H9 (cell line): Measurements from ENCODE around the gene ARHGAP4. TPM values are rescaled to one million over a fixed set of nuclear protein-coding genes. Genes with fewer than 3 reads are reported as not detected.

Source experiments
- DNase-seq: peaks from one replicate; pipeline ENCODE4 v3.0.0-alpha.2; 2017
- H2AFZ ChIP-seq: one replicate; pipeline ENCODE4 v1.6.1; 2013; ENCODE audit warnings: mild to moderate bottlenecking, low read length, control low read depth, moderate library complexity
- H2AK5ac ChIP-seq: 2 replicates; pipeline ENCODE4 v1.6.1; 2013; ENCODE audit warnings: low read length, control low read depth, mixed read lengths; ENCODE audit not compliant: insufficient read length
- H2BK120ac ChIP-seq: one replicate; pipeline ENCODE4 v1.6.1; 2013; ENCODE audit warnings: low read depth, mild to moderate bottlenecking, low read length, control low read depth, inconsistent platforms; ENCODE audit not compliant: poor library complexity, severe bottlenecking
- H2BK12ac ChIP-seq: 2 replicates; pipeline ENCODE4 v1.6.1; 2013; ENCODE audit warnings: low read length, control low read depth, mixed read lengths, low read depth; ENCODE audit not compliant: insufficient read length
- H2BK15ac ChIP-seq: 2 replicates; pipeline ENCODE4 v1.6.1; 2013; ENCODE audit warnings: low read depth, low read length, control low read depth
- H2BK20ac ChIP-seq: one replicate; pipeline ENCODE4 v1.6.1; 2013; ENCODE audit warnings: low read depth, mild to moderate bottlenecking, low read length, control low read depth, inconsistent platforms; ENCODE audit not compliant: poor library complexity, severe bottlenecking
- H2BK5ac ChIP-seq: 2 replicates; pipeline ENCODE4 v1.6.1; 2013; ENCODE audit warnings: low read length, control low read depth, mixed read lengths; ENCODE audit not compliant: insufficient read length
- H3K14ac ChIP-seq: 2 replicates; pipeline ENCODE4 v1.6.1; 2013; ENCODE audit warnings: low read length, control low read depth; ENCODE audit not compliant: insufficient read depth
- H3K18ac ChIP-seq: 2 replicates; pipeline ENCODE4 v1.6.1; 2013; ENCODE audit warnings: low read depth, mild to moderate bottlenecking, mixed read lengths, low read length, control low read depth; ENCODE audit not compliant: insufficient read length
- H3K23ac ChIP-seq: 2 replicates; pipeline ENCODE4 v1.6.1; 2013; ENCODE audit warnings: low read length, control low read depth, mixed read lengths, low read depth; ENCODE audit not compliant: insufficient read length
- H3K23me2 ChIP-seq: 2 replicates; pipeline ENCODE4 v1.6.1; 2013; ENCODE audit warnings: low read depth, mild to moderate bottlenecking, mixed read lengths, low read length, control low read depth; ENCODE audit not compliant: insufficient read length, poor library complexity, severe bottlenecking
- H3K27ac ChIP-seq: 2 replicates; pipeline ENCODE4 v1.5.1; 2013; ENCODE audit warnings: low read length, control low read depth, mixed read lengths, low read depth; ENCODE audit not compliant: insufficient read length
- H3K27me3 ChIP-seq: 2 replicates; pipeline ENCODE4 v1.6.1; 2013; ENCODE audit warnings: low read length, control low read depth, inconsistent platforms; ENCODE audit not compliant: insufficient read depth
- H3K4ac ChIP-seq: 2 replicates; pipeline ENCODE4 v1.6.1; 2013; ENCODE audit warnings: low read depth, mild to moderate bottlenecking, control low read depth, inconsistent platforms, low read length, moderate library complexity
- H3K4me1 ChIP-seq: 2 replicates; pipeline ENCODE4 v1.6.1; 2013; ENCODE audit warnings: low read length, control low read depth, inconsistent platforms; ENCODE audit not compliant: insufficient read depth
- H3K4me2 ChIP-seq: 2 replicates; pipeline ENCODE4 v1.6.1; 2013; ENCODE audit warnings: low read length, control low read depth, mixed read lengths; ENCODE audit not compliant: insufficient read length, insufficient read depth
- H3K56ac ChIP-seq: 2 replicates; pipeline ENCODE4 v1.6.1; 2013; ENCODE audit warnings: low read depth, mild to moderate bottlenecking, mixed read lengths, low read length, control low read depth; ENCODE audit not compliant: insufficient read length
- H3K79me1 ChIP-seq: 2 replicates; pipeline ENCODE4 v1.6.1; 2013; ENCODE audit warnings: low read depth, mild to moderate bottlenecking, moderate library complexity, low read length, control low read depth, inconsistent platforms; ENCODE audit not compliant: insufficient read depth, poor library complexity, severe bottlenecking
- H3K79me2 ChIP-seq: 2 replicates; pipeline ENCODE4 v1.6.1; 2013; ENCODE audit warnings: low read length, control low read depth, inconsistent platforms; ENCODE audit not compliant: insufficient read depth
- H3K9ac ChIP-seq: 2 replicates; pipeline ENCODE4 v1.6.1; 2013; ENCODE audit warnings: low read length, control low read depth, mixed read lengths; ENCODE audit not compliant: insufficient read length; ENCODE audit errors: extremely low read depth
- H3K9me3 ChIP-seq: one replicate; pipeline ENCODE4 v1.6.1; 2013; ENCODE audit warnings: low read depth, low read length, inconsistent platforms; ENCODE audit not compliant: control insufficient read depth
- H3T11ph ChIP-seq: one replicate; pipeline ENCODE4 v1.6.1; 2013; ENCODE audit warnings: mild to moderate bottlenecking, low read length, control low read depth, inconsistent platforms
- H4K20me1 ChIP-seq: one replicate; pipeline ENCODE4 v1.6.1; 2013; ENCODE audit not compliant: control insufficient read depth, insufficient read length, insufficient read depth
- H4K5ac ChIP-seq: 2 replicates; pipeline ENCODE4 v1.6.1; 2013; ENCODE audit warnings: low read depth, mild to moderate bottlenecking, mixed read lengths, low read length, control low read depth; ENCODE audit not compliant: insufficient read length
- H4K8ac ChIP-seq: replicated peaks from 2 replicates; pipeline ENCODE4 v1.6.1; 2013; ENCODE audit warnings: low read length, control low read depth, mixed read lengths, low read depth; ENCODE audit not compliant: insufficient read length
- H4K91ac ChIP-seq: 2 replicates; pipeline ENCODE4 v1.6.1; 2013; ENCODE audit warnings: low read depth, mild to moderate bottlenecking, moderate library complexity, mixed read lengths, low read length, control low read depth; ENCODE audit not compliant: insufficient read length
- H3K27ac Mint-ChIP-seq, 3 experiments: 2 replicates in 2 of 3; 3 replicates in 1 of 3; pipeline ENCODE4 v1.8.0; 2020 to 2021; ENCODE audit warnings: mixed read lengths in 3 of 3, mild to moderate bottlenecking in 1 of 3, moderate library complexity in 1 of 3
- H3K27me3 Mint-ChIP-seq: 2 replicates; pipeline ENCODE4 v1.8.0; 2021; ENCODE audit warnings: low read depth, mild to moderate bottlenecking, moderate library complexity, mixed read lengths
- H3K36me3 Mint-ChIP-seq, 3 experiments: 2 replicates in 2 of 3; 3 replicates in 1 of 3; pipeline ENCODE4 v1.8.0; 2020 to 2021; ENCODE audit warnings: low read depth in 3 of 3, mixed read lengths in 3 of 3; ENCODE audit not compliant: insufficient read depth in 1 of 3
- H3K4me1 Mint-ChIP-seq, 2 experiments: 2 replicates each; pipeline ENCODE4 v1.8.0; 2020; ENCODE audit warnings: mixed read lengths in 2 of 2
- H3K4me3 Mint-ChIP-seq, 2 experiments: 2 replicates in 1 of 2; 3 replicates in 1 of 2; pipeline ENCODE4 v1.8.0; 2020 to 2021; ENCODE audit warnings: mild to moderate bottlenecking in 2 of 2, mixed read lengths in 2 of 2, moderate library complexity in 1 of 2
- H3K9me3 Mint-ChIP-seq, 2 experiments: 2 replicates in 1 of 2; 3 replicates in 1 of 2; pipeline ENCODE4 v1.8.0; 2020; ENCODE audit warnings: mild to moderate bottlenecking in 2 of 2, mixed read lengths in 2 of 2, moderate library complexity in 1 of 2
- WGBS: extraction: QIAGEN DNeasy Blood & Tissue Kit; methylation state at CpG from one replicate; pipeline ENCODE4 v1.1.7; 2013; ENCODE audit warnings: missing lambda C conversion rate, low lambda C conversion rate, mixed read lengths; ENCODE audit not compliant: insufficient read length; ENCODE audit errors: extremely low coverage; 5-methylcytosine and 5-hydroxymethylcytosine counted together
- total RNA-seq: library from RNA; stranded (reverse); gene quantifications from 2 replicates; pipeline ENCODE4 v1.2.1, GENCODE V29; 2021
- TF ChIP-seq, protein P1 (sequence below): fragments of 200-600 bp; sonication (generic); conservative IDR thresholded peaks from 3 replicates; pipeline ENCODE4 v1.8.0; 2021; ENCODE audit warnings: antibody characterized with exemption, mild to moderate bottlenecking

ARHGAP4 gene
- total RNA-seq, 1 experiment from 2014 or later: 37.8 TPM

DNA sequence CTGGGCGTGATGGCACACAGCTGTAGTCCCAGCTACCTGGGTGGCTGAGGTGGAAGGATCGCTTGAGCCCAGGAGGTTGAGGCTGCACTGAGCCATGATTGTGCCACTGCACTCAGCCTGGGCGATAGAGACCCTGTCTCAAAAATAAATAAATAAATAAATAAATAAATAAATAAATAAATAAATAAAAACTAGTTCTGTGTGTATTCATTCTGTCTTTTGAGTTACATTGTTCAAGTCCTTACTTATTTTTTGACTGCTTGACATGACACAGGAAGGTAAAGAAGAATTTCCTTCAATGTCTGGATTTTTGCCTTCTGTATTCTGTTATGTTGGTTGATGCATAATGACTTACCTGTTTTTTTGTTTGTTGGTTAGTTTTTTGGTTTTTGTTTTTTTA, 11.0 kb upstream of the ARHGAP4 start:
- H3K27ac Mint-ChIP-seq: no peak overlapping the region

More for the DNA sequence above, 11.0 kb upstream of the ARHGAP4 start:
- Histone ChIP-seq H3K4me1 (no peaks in the 10 kb centered on the region), H3K79me2 (no peaks in the 10 kb centered on the region; the same call in 1 of the 2 replicates), H3K56ac (no peak overlapping the region), H4K20me1 (no peaks in the 10 kb centered on the region), H2BK15ac (no peak overlapping the region), H3K9ac (no peak overlapping the region), H3K14ac (no peak overlapping the region), H3K79me1 (no peaks in the 10 kb centered on the region), H3K4ac (no peak overlapping the region), H2AFZ (no peak overlapping the region), H3K23ac (no peak overlapping the region), H2BK120ac (no peak overlapping the region), H3K23me2 (peaks cover 7% of the 10 kb centered on the region), H3K4me2 (no peak overlapping the region), H3K27me3 (no peaks in the 10 kb centered on the region), H2BK12ac (no peak overlapping the region), H2AK5ac (no peak overlapping the region), H3K9me3 (peaks cover 11% of the 10 kb centered on the region), H3T11ph (no peak overlapping the region), H2BK5ac (no peak overlapping the region), H3K27ac (no peak overlapping the region), H4K5ac (no peak overlapping the region), H4K91ac (no peak overlapping the region), H3K18ac (no peak overlapping the region), H4K8ac (no peak overlapping the region), H2BK20ac (no peak overlapping the region)
- H3K27me3 Mint-ChIP-seq: no peaks in the 10 kb centered on the region
- no peak overlapping the region for H3K4me3 Mint-ChIP-seq
- peaks cover 11 to 30% (median 12%) of the 10 kb centered on the region in 3 experiments for H3K36me3 Mint-ChIP-seq
- no CpG with 5 or more reads among the region's 3 CpGs for WGBS
- H3K4me1 Mint-ChIP-seq: peaks cover 12 to 28% of the 10 kb centered on the region in 2 experiments; a peak in 3 of 4 replicates
- peaks cover 59 to 63% of the 10 kb centered on the region in 2 experiments for H3K9me3 Mint-ChIP-seq
- no peak for DNase-seq
- TF ChIP-seq, protein P1, sequence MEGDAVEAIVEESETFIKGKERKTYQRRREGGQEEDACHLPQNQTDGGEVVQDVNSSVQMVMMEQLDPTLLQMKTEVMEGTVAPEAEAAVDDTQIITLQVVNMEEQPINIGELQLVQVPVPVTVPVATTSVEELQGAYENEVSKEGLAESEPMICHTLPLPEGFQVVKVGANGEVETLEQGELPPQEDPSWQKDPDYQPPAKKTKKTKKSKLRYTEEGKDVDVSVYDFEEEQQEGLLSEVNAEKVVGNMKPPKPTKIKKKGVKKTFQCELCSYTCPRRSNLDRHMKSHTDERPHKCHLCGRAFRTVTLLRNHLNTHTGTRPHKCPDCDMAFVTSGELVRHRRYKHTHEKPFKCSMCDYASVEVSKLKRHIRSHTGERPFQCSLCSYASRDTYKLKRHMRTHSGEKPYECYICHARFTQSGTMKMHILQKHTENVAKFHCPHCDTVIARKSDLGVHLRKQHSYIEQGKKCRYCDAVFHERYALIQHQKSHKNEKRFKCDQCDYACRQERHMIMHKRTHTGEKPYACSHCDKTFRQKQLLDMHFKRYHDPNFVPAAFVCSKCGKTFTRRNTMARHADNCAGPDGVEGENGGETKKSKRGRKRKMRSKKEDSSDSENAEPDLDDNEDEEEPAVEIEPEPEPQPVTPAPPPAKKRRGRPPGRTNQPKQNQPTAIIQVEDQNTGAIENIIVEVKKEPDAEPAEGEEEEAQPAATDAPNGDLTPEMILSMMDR: no peak
